ENCODE measurements around the gene GLDC. TPM values are rescaled to one million over a fixed set of nuclear protein-coding genes. Genes with fewer than 3 reads are reported as not detected.

The GLDC gene
- total RNA-seq, 1 donor from 2014 or later: 10.3 TPM

- no peak overlapping the region for H3K4me3 ChIP-seq (ENCODE audit: low read depth, low read length)
- no peaks in the 10 kb centered on the region for H3K27me3 ChIP-seq (ENCODE audit: control insufficient read depth, insufficient read depth, low read length)
- H3K36me3 ChIP-seq (ENCODE audit: control insufficient read depth, insufficient read depth, low read length): no peaks in the 10 kb centered on the region
- DNase-seq (ENCODE audit: low read depth): peak; percentile 92
- TF ChIP-seq CTCF (IDR thresholded peaks at IDR 0.05; ENCODE audit: insufficient read depth, low read length, poor library complexity, severe bottlenecking): no peak
These were observed 79.0 kb downstream of the GLDC start for GRCh38 chr9:6566409-6567139.

- TF ChIP-seq CTCF (IDR thresholded peaks at IDR 0.05; ENCODE audit: insufficient read depth, low read length, poor library complexity, severe bottlenecking): no peak
- Histone ChIP-seq H3K27me3 (ENCODE audit: control insufficient read depth, insufficient read depth, low read length) (no peaks in the 10 kb centered on the region), H3K4me3 (ENCODE audit: low read depth, low read length) (no peak overlapping the region), H3K36me3 (ENCODE audit: control insufficient read depth, insufficient read depth, low read length) (no peaks in the 10 kb centered on the region)
- no peak for DNase-seq (ENCODE audit: low read depth)
These were observed 80.2 kb downstream of the GLDC start for GRCh38 chr9:6565312-6565711.

GRCh38 chr9:6564868-6565267 lies 80.7 kb downstream of the GLDC start:
- H3K4me3 ChIP-seq (ENCODE audit: low read depth, low read length): no peak overlapping the region
- H3K27me3 ChIP-seq (ENCODE audit: control insufficient read depth, insufficient read depth, low read length): no peaks in the 10 kb centered on the region
- H3K36me3 ChIP-seq (ENCODE audit: control insufficient read depth, insufficient read depth, low read length): no peaks in the 10 kb centered on the region
- no peak for DNase-seq (ENCODE audit: low read depth)
- no peak for TF ChIP-seq CTCF (IDR thresholded peaks at IDR 0.05; ENCODE audit: insufficient read depth, low read length, poor library complexity, severe bottlenecking)

- DNase-seq (ENCODE audit: low read depth): no peak
These were observed 81.2 kb downstream of the GLDC start for GRCh38 chr9:6564360-6564759.

GRCh38 chr9:6562871-6563430 lies 82.6 kb downstream of the GLDC start:
- Histone ChIP-seq H3K36me3 (ENCODE audit: control insufficient read depth, insufficient read depth, low read length) (no peaks in the 10 kb centered on the region), H3K4me3 (ENCODE audit: low read depth, low read length) (no peak overlapping the region), H3K27me3 (ENCODE audit: control insufficient read depth, insufficient read depth, low read length) (no peaks in the 10 kb centered on the region)
- no peak for DNase-seq (ENCODE audit: low read depth)
- no peak for TF ChIP-seq CTCF (IDR thresholded peaks at IDR 0.05; ENCODE audit: insufficient read depth, low read length, poor library complexity, severe bottlenecking)

More at GRCh38 chr9:6564360-6564759, 81.2 kb downstream of the GLDC start:
- no peak overlapping the region for H3K4me3 ChIP-seq (ENCODE audit: low read depth, low read length)
- no peaks in the 10 kb centered on the region for H3K36me3 ChIP-seq (ENCODE audit: control insufficient read depth, insufficient read depth, low read length)
- TF ChIP-seq CTCF (IDR thresholded peaks at IDR 0.05; ENCODE audit: insufficient read depth, low read length, poor library complexity, severe bottlenecking): no peak
- H3K27me3 ChIP-seq (ENCODE audit: control insufficient read depth, insufficient read depth, low read length): no peaks in the 10 kb centered on the region
